Stimulated activated CD4-positive, alpha-beta T cell treated with anti-CD3 and anti-CD28 coated beads, Interleukin-4, amount 100 ng/mL, for 4 hours (primary cell): ENCODE data around the gene CHPF.

ENCODE experiments used
- DNase-seq, 2 experiments: peaks; one replicate each; pipeline ENCODE4 v3.0.0-alpha.2; 2020

Gene CHPF

GRCh38 chr2:219527076-219527394 lies 16.6 kb downstream of the CHPF start:
- DNase-seq = no peak

DNA sequence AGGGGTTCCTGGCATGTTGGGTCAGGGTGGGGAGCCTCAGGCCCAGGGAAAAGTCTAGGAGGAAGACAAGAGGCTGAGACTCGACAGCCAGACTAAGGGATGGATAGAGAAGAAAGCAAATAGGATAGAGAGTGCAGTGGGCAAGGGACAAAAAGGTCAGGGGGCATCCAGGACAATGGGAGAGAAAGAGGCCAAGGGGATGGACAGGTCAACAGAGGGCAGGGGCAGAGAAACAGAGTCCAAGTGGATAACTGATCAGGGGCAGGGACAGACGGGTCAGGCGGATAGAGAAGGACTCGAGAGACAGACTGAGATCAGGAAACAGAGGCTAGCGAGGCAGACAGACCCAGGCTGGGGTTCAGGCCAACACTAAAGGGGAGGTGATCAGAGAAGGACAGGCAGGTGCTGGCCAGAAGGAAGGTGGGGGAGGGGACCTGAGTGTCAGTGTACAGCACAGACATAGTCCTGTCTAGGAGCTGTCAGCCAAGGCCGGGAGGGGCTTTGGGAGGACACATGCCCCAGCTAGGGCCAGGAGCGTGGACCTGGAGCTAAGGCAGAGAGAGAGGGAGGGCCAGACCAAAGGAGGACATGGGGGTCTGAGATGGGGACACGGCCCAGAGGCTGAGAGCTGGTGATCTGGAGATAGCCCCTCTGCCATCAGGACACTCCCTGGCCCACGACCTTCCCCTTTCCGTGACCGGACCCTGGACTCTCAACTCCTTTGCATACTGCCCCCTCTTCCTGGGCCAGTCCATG lies 17.1 kb downstream of the CHPF start:
- DNase-seq = no peak

DNA sequence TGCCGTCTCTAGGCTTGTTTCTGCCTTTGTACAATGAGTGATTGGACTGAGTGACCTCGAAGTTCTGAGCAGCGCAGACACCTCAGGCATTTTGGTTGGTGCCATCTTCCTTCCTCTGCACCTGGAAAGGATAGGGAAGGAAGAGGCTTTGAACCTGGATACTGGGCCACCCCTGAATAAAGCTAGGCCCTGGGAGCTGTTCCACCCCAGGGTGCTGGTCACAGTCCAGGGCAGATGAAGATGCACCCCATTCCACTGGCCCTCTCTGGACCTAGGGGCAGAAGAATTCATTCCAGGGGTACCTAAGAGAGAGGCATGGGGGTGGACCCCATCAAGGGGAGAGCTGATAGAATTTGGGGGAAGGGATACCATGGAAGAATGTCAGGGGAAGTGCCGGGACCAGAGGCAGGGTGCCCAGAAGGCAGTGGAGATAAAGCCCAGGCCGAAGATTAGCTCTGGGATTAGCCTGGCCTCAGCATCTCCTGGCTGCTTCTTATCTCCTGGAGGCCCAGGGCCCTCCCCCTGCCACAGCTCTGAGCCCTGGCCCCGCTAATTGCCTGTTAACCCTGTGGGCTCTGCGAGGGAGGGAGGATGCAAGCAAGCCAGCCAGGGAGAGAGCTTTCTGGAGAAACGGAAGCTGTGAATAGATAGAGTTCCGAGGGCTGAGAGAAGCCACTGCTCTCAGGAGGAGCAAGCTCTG lies 17.9 kb downstream of the CHPF start:
- no peak for DNase-seq

GRCh38 chr2:219524817-219525216 lies 18.8 kb downstream of the CHPF start:
- DNase-seq = no peak

DNA sequence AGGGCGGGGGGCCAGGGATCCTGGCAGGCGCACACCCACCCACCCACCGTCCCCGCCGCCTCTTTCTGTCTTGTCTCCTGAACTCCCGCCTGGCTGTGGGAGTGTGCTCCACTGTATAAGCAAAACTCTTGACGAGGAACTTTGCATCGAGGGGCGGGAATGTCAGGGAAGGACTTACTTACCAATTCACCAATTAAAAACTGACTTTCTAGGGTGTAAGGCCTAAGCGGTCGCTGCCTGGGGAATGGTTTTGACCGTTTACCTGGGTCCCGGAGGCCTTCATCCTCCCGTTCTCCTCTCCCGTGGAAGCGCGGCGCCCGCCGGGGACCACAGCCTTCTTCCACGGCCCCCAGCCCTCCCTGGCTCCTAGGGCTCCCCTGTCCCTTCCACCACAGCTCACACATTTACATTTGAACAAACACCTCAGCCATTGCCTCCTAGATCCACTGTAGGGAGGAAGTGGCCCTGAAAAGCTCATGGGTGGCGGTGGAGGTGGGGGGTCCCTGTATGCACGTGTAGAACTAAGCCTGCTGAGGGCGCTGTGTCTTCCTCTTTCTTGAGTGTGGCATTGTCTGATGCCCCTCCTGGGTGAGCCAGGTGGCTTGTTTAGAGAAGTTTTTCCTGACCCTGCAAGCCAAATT lies 20.5 kb downstream of the CHPF start:
- DNase-seq = no peak

- DNase-seq = no peak
Observed at GRCh38 chr2:219522111-219523030, 21.2 kb downstream of the CHPF start.

DNA sequence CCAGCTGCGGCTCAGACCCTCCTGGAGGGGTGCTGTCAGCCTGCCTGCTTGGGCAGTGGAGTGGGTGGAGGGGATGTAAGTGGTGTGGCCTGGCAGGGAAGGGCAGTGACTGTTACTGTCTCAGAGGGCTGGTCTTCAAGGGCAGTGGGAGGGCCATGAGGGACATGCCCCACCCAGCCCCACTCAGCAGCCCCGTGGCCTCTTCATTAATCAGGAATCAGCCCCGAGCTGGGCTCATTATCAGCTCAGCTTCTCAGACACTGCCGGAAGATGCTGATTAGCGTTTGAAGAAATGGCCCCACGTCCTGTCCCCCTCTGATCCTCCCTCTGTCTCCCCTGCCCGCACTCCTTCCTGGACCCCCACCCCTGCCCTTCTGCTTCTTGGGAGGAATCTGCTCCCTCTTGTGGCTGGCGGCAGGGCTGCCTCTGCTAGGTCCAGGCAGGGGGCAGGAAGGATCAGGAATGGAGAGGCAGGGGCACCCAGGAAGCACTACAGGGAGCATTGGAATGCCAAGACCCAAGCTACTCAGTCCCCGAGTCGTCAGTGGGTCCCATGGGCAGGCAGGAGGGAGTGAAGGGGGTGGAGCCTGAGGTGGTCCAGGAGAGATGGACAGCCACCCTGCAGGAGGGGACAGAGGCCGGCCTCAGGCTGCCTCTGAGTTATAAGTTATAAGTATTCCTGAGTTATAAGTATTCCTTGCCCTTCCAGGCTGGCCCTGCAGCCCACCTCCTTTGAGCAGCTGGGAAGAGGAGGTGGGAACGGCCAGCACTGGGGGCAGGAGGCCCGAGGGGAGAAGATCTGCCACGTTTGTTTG lies 22.3 kb downstream of the CHPF start:
- no peak for DNase-seq

GRCh38 chr2:219520079-219520478 lies 23.5 kb downstream of the CHPF start:
- DNase-seq = no peak

DNA sequence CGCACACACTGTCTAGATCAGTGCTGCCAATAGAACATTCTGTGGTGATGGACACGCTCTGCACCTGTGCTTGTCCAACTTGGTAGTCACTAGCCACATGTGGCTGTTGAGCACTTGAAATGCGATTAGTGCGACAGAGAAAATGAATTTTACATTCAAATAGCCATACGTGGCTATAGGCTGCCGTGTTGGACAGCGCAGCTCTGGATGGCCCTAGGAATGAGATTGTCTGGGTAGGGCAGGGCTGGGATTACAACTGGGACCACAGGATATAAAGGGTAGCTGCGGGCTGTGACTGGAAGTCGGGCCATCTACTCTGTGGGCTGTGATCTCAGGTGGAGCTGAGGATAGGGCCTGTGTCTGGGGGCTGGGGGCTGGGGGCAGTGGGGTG lies 24.1 kb downstream of the CHPF start:
- DNase-seq = no peak

DNA sequence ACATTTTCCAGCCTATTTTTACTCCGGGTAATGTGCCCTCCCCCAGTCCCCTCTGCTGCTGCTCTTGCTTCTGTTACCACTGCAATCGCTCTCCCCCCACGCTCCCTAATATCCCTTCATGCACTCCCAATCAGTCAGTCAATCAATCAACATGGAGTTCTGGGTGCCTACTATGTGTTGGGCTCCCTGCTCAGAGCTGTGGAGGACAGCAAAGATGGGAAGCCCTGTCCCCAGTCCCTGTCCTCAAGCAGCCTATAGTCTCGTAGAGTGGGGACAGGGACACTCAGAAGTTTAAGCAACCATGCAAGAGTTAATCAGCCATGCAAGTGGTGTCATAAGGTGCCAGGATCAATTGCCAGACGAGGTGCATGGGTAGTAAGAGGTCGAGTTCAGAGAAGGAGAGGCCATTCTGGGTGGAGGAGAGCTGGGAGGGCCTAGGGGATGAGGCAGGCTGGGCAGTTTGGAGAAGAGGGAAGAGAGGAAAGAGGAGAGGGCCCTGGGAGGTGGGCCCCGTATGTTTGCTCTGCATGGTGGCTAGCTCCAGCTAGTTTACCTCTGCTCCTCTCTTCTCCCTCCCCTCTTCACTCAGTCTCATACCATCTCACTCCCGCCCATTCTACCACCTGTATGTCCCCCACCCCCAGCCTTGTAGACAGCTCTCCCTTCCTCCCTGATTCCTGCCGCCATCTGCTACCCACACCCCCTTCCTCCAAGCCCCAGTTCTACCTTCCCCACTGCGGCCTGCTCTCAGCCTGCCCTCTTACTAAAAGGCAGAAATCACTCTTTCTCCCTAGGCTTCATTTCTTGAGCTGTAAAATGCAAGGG lies 25.4 kb downstream of the CHPF start:
- DNase-seq = no peak

- DNase-seq = no peak
Observed at GRCh38 chr2:219516888-219517287, 26.7 kb downstream of the CHPF start.

GRCh38 chr2:219515874-219516629 lies 27.6 kb downstream of the CHPF start:
- no peak for DNase-seq

- DNase-seq = no peak
Observed at GRCh38 chr2:219514836-219515235, 28.8 kb downstream of the CHPF start.

- no peak for DNase-seq
Observed at GRCh38 chr2:219514196-219514761, 29.3 kb downstream of the CHPF start, which contains the start of gene ASIC4. TSS of gene ASIC4 (plus strand) at chr2:219514482. CDS start at chr2:219514725, 243 bp downstream.

DNA sequence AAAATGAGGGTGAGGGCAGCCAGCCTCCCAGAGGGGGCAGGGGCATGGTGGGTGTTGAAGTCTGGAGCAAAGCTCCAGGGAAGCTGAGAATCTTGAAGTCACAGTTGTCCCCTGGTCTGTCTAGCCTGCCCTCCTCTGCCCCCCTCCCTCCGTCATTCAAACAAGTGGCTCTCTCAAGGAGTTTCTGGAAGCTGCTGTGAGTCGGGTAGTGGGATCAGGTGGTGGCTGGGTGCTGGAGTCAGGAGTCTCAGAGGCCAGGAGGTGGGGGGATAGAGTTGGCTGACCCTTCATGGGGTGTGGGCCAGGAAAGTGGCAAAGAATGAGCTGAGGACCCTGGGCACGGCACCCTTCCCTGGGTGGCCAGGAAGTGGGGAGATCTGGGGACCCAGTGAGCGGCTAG lies 29.8 kb downstream of the CHPF start:
- no peak for DNase-seq

DNA sequence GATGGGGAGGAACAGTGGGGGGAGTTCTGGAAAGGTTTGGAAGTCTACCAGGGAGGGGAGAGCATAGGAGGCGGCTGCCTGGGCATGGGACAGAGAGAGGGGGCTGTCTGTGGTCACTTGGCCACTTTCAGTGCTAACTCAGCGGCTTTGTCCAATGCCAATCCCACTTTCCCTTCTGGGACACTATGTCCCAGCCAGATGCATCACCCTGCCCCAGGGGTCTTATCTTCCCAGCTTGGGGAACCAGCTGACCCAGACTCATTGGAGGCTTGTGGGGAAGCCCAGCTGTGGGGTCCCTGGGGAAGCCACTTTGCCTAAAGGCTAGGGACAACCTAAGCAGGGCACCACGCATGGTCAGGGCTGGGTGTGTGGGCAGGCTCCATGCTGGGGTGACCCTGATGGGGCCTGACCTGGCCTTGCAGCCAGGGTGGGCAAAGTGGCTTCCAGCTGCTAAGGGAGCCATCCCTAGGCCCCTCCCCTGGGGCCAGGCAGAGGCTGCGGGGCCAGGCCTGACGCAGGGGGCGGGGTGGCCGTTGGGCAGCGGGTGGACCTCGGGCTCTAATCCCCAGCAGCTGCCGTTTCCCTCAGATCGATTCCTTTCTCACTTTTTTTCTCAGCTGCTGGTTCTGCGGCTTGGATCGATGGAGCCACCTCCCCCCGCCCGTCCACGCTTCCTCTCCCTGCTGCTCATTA lies 30.9 kb downstream of the CHPF start:
- DNase-seq = no peak

DNA sequence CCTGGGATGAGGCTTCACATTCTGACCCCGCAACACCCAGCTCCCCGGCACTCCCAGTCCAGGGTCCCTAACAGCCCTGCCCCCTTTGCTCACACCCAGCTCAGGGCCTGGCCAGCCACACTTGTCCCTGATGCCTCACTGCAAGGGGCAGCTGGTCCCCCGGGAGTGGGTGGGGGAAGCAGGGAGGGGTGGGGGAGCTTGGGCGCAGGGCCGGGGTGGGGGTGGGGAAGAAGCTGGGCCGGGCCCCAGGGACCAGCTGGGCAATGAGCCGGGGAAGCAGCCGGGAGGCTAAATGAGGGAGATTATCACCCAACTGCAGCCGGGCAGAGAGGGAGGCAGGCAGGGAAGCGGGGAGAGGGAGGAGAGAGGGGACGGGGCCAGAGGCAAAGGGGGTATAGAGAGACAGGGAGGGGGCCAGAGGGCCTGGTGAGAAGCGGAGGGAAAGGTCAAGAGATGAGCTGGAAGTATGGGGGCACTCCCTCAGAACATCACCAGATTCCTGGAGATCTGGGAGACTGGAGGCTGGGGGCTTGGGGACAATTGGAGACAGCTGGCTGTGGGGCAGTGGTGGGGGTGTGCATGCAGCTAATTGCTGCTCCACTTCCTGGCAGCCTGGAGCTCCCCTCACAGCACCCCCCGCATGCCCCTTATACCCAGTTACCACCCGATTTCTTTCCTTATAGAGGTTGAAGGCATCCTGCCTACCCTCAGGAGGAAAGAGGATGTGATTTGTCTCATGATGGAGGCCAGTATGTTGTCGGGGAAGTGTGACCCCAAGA lies 31.9 kb downstream of the CHPF start:
- no peak for DNase-seq

DNA sequence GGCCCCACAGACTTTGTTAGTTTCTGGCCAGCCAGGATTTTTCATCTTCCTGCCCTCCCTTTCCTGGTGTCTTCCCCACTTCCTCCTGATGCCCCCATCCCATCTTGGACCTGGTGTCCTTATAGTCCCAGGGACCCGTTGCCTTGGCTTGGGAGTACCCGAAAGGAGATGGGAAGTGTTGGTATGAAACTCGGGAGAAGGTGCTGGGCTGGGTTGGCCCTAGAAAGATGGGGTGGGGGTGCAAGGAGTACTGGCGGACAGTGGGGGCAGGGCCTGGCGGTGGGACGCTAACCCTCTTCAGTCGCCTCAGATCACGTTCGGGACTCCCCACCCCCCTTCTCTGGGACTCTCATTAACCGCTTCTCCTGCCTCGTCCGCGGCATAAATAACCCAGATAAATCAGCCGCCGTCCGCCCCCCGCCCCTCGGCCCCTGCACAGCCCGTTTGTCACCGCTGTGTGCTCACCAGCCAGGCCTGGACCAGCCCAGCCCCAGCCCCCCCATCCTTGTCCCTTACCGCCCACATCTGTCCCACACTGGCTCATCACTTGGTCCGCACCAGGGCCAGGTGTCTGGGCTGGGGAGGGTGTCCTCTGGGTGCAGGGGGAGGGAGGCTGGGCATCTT lies 33.0 kb downstream of the CHPF start:
- no peak for DNase-seq
